Measurements from ENCODE around the gene SMIM5. TPM values are rescaled to one million over a fixed set of nuclear protein-coding genes. Genes with fewer than 3 reads are reported as not detected.

Gene SMIM5
- total RNA-seq, result 2.2 TPM

- peak within 1 kb of the TSS; percentile 89 for H3K27ac ChIP-seq
- H3K9me3 ChIP-seq, result no peaks in the 10 kb centered on the region
- H3K4me1 ChIP-seq, result peaks cover 25% of the 10 kb centered on the region
- H3K4me3 ChIP-seq, result peak within 1 kb of the TSS; percentile 10 to 36
- TF ChIP-seq POLR2AphosphoS5 (IDR thresholded peaks at IDR 0.05; ENCODE audit: insufficient read depth in 1 of 2, low read depth in 1 of 2) (peak; percentile 63 to 68), CTCF (IDR thresholded peaks at IDR 0.05) (peak; percentile 86 to 94 (median 90)), POLR2A (IDR thresholded peaks at IDR 0.05) (no peak)
- H3K36me3 ChIP-seq, result no peaks in the 10 kb centered on the region
- peak in 1 of 2 donors; percentile 96 for DNase-seq (ENCODE audit: extremely low spot score in 2 of 2)
- intact Hi-C loops (cut with DNase I), result loop anchor here (5.0 kb wide), 1 partner anchor 119 kb away; no protein-coding TSS in a partner anchor
- H3K27me3 ChIP-seq, result no peaks in the 10 kb centered on the region
These were observed at the start of gene SMIM5 for GRCh38 chr17:75632863-75633485. SMIM5 (plus strand) TSS chr17:75633434; CDS start chr17:75640202, 6,768 bp downstream.

GRCh38 chr17:75584849-75585175 is 48.4 kb upstream of the SMIM5 start:
- intact Hi-C loops (cut with DNase I), result loop anchor here (5.0 kb wide), 2 partner anchors 63 to 158 kb away; no protein-coding TSS in a partner anchor
- H3K9me3 ChIP-seq, result no peaks in the 10 kb centered on the region
- no peaks in the 10 kb centered on the region for H3K36me3 ChIP-seq
- H3K27me3 ChIP-seq, result no peaks in the 10 kb centered on the region
- H3K4me3 ChIP-seq, result no peak overlapping the region
- no peak for DNase-seq (ENCODE audit: extremely low spot score in 2 of 2)
- peaks cover 21% of the 10 kb centered on the region for H3K4me1 ChIP-seq
- TF ChIP-seq CTCF (IDR thresholded peaks at IDR 0.05), result no peak
- TF ChIP-seq POLR2AphosphoS5 (IDR thresholded peaks at IDR 0.05; ENCODE audit: insufficient read depth in 1 of 2, low read depth in 1 of 2), result no peak
- no peak overlapping the region for H3K27ac ChIP-seq

GRCh38 chr17:75587675-75588595 is 45.3 kb upstream of the SMIM5 start, which contains the start of gene MYO15B:
MYO15B (plus strand) TSS chr17:75587800; CDS start chr17:75588058, 258 bp downstream.
- TF ChIP-seq POLR2AphosphoS5 (IDR thresholded peaks at IDR 0.05; ENCODE audit: insufficient read depth in 1 of 2, low read depth in 1 of 2) (no peak), CTCF (IDR thresholded peaks at IDR 0.05) (peak; percentile 9 to 34 (median 12)), POLR2A (IDR thresholded peaks at IDR 0.05) (no peak)
- H3K27me3 ChIP-seq, result no peaks in the 10 kb centered on the region
- DNase-seq (ENCODE audit: extremely low spot score in 2 of 2), result no peak
- H3K4me1 ChIP-seq, result peaks cover 33% of the 10 kb centered on the region
- no peaks in the 10 kb centered on the region for H3K9me3 ChIP-seq
- peak within 1 kb of the TSS; percentile 58 to 71 for H3K4me3 ChIP-seq
- H3K27ac ChIP-seq, result peak within 1 kb of the TSS; percentile 91
- intact Hi-C loops (cut with DNase I), result loop anchor here (5.0 kb wide), 2 partner anchors 66 to 161 kb away; no protein-coding TSS in a partner anchor
- no peaks in the 10 kb centered on the region for H3K36me3 ChIP-seq

- intact Hi-C loops (cut with DNase I), result loop anchor here (5.0 kb wide), 2 partner anchors 66 to 161 kb away; no protein-coding TSS in a partner anchor
These were observed 44.6 kb upstream of the SMIM5 start for GRCh38 chr17:75588596-75589011.

More at GRCh38 chr17:75588596-75589011, 44.6 kb upstream of the SMIM5 start:
- DNase-seq (ENCODE audit: extremely low spot score in 2 of 2), result no peak
- peak overlapping the region; percentile 91 for H3K27ac ChIP-seq
- peaks cover 33% of the 10 kb centered on the region for H3K4me1 ChIP-seq
- peak overlapping the region; percentile 58 to 71 for H3K4me3 ChIP-seq
- H3K27me3 ChIP-seq, result no peaks in the 10 kb centered on the region
- H3K9me3 ChIP-seq, result no peaks in the 10 kb centered on the region
- TF ChIP-seq POLR2AphosphoS5 (IDR thresholded peaks at IDR 0.05; ENCODE audit: insufficient read depth in 1 of 2, low read depth in 1 of 2) (peak in 1 of 2 donors; percentile 61), CTCF (IDR thresholded peaks at IDR 0.05) (no peak)
- H3K36me3 ChIP-seq, result no peaks in the 10 kb centered on the region
